H9 (cell line): ENCODE results near the gene BTRC. TPM values are rescaled to one million over a fixed set of nuclear protein-coding genes. Genes with fewer than 3 reads are reported as not detected.

Experiments used
- DNase-seq: peaks from one replicate; pipeline ENCODE4 v3.0.0-alpha.2; 2017
- H2AFZ ChIP-seq: one replicate; pipeline ENCODE4 v1.6.1; 2013; ENCODE audit warnings: mild to moderate bottlenecking, low read length, control low read depth, moderate library complexity
- H2AK5ac ChIP-seq: 2 replicates; pipeline ENCODE4 v1.6.1; 2013; ENCODE audit warnings: low read length, control low read depth, mixed read lengths; ENCODE audit not compliant: insufficient read length
- H2BK120ac ChIP-seq: one replicate; pipeline ENCODE4 v1.6.1; 2013; ENCODE audit warnings: low read depth, mild to moderate bottlenecking, low read length, control low read depth, inconsistent platforms; ENCODE audit not compliant: poor library complexity, severe bottlenecking
- H2BK12ac ChIP-seq: 2 replicates; pipeline ENCODE4 v1.6.1; 2013; ENCODE audit warnings: low read length, control low read depth, mixed read lengths, low read depth; ENCODE audit not compliant: insufficient read length
- H2BK15ac ChIP-seq: 2 replicates; pipeline ENCODE4 v1.6.1; 2013; ENCODE audit warnings: low read depth, low read length, control low read depth
- H2BK20ac ChIP-seq: one replicate; pipeline ENCODE4 v1.6.1; 2013; ENCODE audit warnings: low read depth, mild to moderate bottlenecking, low read length, control low read depth, inconsistent platforms; ENCODE audit not compliant: poor library complexity, severe bottlenecking
- H2BK5ac ChIP-seq: 2 replicates; pipeline ENCODE4 v1.6.1; 2013; ENCODE audit warnings: low read length, control low read depth, mixed read lengths; ENCODE audit not compliant: insufficient read length
- H3K14ac ChIP-seq: 2 replicates; pipeline ENCODE4 v1.6.1; 2013; ENCODE audit warnings: low read length, control low read depth; ENCODE audit not compliant: insufficient read depth
- H3K18ac ChIP-seq: 2 replicates; pipeline ENCODE4 v1.6.1; 2013; ENCODE audit warnings: low read depth, mild to moderate bottlenecking, mixed read lengths, low read length, control low read depth; ENCODE audit not compliant: insufficient read length
- H3K23ac ChIP-seq: 2 replicates; pipeline ENCODE4 v1.6.1; 2013; ENCODE audit warnings: low read length, control low read depth, mixed read lengths, low read depth; ENCODE audit not compliant: insufficient read length
- H3K23me2 ChIP-seq: 2 replicates; pipeline ENCODE4 v1.6.1; 2013; ENCODE audit warnings: low read depth, mild to moderate bottlenecking, mixed read lengths, low read length, control low read depth; ENCODE audit not compliant: insufficient read length, poor library complexity, severe bottlenecking
- H3K27ac ChIP-seq: 2 replicates; pipeline ENCODE4 v1.5.1; 2013; ENCODE audit warnings: low read length, control low read depth, mixed read lengths, low read depth; ENCODE audit not compliant: insufficient read length
- H3K27me3 ChIP-seq: 2 replicates; pipeline ENCODE4 v1.6.1; 2013; ENCODE audit warnings: low read length, control low read depth, inconsistent platforms; ENCODE audit not compliant: insufficient read depth
- H3K4ac ChIP-seq: 2 replicates; pipeline ENCODE4 v1.6.1; 2013; ENCODE audit warnings: low read depth, mild to moderate bottlenecking, control low read depth, inconsistent platforms, low read length, moderate library complexity
- H3K4me1 ChIP-seq: 2 replicates; pipeline ENCODE4 v1.6.1; 2013; ENCODE audit warnings: low read length, control low read depth, inconsistent platforms; ENCODE audit not compliant: insufficient read depth
- H3K4me2 ChIP-seq: 2 replicates; pipeline ENCODE4 v1.6.1; 2013; ENCODE audit warnings: low read length, control low read depth, mixed read lengths; ENCODE audit not compliant: insufficient read length, insufficient read depth
- H3K56ac ChIP-seq: 2 replicates; pipeline ENCODE4 v1.6.1; 2013; ENCODE audit warnings: low read depth, mild to moderate bottlenecking, mixed read lengths, low read length, control low read depth; ENCODE audit not compliant: insufficient read length
- H3K79me1 ChIP-seq: 2 replicates; pipeline ENCODE4 v1.6.1; 2013; ENCODE audit warnings: low read depth, mild to moderate bottlenecking, moderate library complexity, low read length, control low read depth, inconsistent platforms; ENCODE audit not compliant: insufficient read depth, poor library complexity, severe bottlenecking
- H3K79me2 ChIP-seq: 2 replicates; pipeline ENCODE4 v1.6.1; 2013; ENCODE audit warnings: low read length, control low read depth, inconsistent platforms; ENCODE audit not compliant: insufficient read depth
- H3K9ac ChIP-seq: 2 replicates; pipeline ENCODE4 v1.6.1; 2013; ENCODE audit warnings: low read length, control low read depth, mixed read lengths; ENCODE audit not compliant: insufficient read length; ENCODE audit errors: extremely low read depth
- H3K9me3 ChIP-seq: one replicate; pipeline ENCODE4 v1.6.1; 2013; ENCODE audit warnings: low read depth, low read length, inconsistent platforms; ENCODE audit not compliant: control insufficient read depth
- H3T11ph ChIP-seq: one replicate; pipeline ENCODE4 v1.6.1; 2013; ENCODE audit warnings: mild to moderate bottlenecking, low read length, control low read depth, inconsistent platforms
- H4K20me1 ChIP-seq: one replicate; pipeline ENCODE4 v1.6.1; 2013; ENCODE audit not compliant: control insufficient read depth, insufficient read length, insufficient read depth
- H4K5ac ChIP-seq: 2 replicates; pipeline ENCODE4 v1.6.1; 2013; ENCODE audit warnings: low read depth, mild to moderate bottlenecking, mixed read lengths, low read length, control low read depth; ENCODE audit not compliant: insufficient read length
- H4K8ac ChIP-seq: replicated peaks from 2 replicates; pipeline ENCODE4 v1.6.1; 2013; ENCODE audit warnings: low read length, control low read depth, mixed read lengths, low read depth; ENCODE audit not compliant: insufficient read length
- H4K91ac ChIP-seq: 2 replicates; pipeline ENCODE4 v1.6.1; 2013; ENCODE audit warnings: low read depth, mild to moderate bottlenecking, moderate library complexity, mixed read lengths, low read length, control low read depth; ENCODE audit not compliant: insufficient read length
- H3K27ac Mint-ChIP-seq, 3 experiments: 2 replicates in 2 of 3; 3 replicates in 1 of 3; pipeline ENCODE4 v1.8.0; 2020 to 2021; ENCODE audit warnings: mixed read lengths in 3 of 3, mild to moderate bottlenecking in 1 of 3, moderate library complexity in 1 of 3
- H3K27me3 Mint-ChIP-seq: 2 replicates; pipeline ENCODE4 v1.8.0; 2021; ENCODE audit warnings: low read depth, mild to moderate bottlenecking, moderate library complexity, mixed read lengths
- H3K36me3 Mint-ChIP-seq, 3 experiments: 2 replicates in 2 of 3; 3 replicates in 1 of 3; pipeline ENCODE4 v1.8.0; 2020 to 2021; ENCODE audit warnings: low read depth in 3 of 3, mixed read lengths in 3 of 3; ENCODE audit not compliant: insufficient read depth in 1 of 3
- H3K4me1 Mint-ChIP-seq, 2 experiments: 2 replicates each; pipeline ENCODE4 v1.8.0; 2020; ENCODE audit warnings: mixed read lengths in 2 of 2
- H3K4me3 Mint-ChIP-seq, 2 experiments: 2 replicates in 1 of 2; 3 replicates in 1 of 2; pipeline ENCODE4 v1.8.0; 2020 to 2021; ENCODE audit warnings: mild to moderate bottlenecking in 2 of 2, mixed read lengths in 2 of 2, moderate library complexity in 1 of 2
- H3K9me3 Mint-ChIP-seq, 2 experiments: 2 replicates in 1 of 2; 3 replicates in 1 of 2; pipeline ENCODE4 v1.8.0; 2020; ENCODE audit warnings: mild to moderate bottlenecking in 2 of 2, mixed read lengths in 2 of 2, moderate library complexity in 1 of 2
- CTCF ChIP-seq: fragments of 200-600 bp; sonication (generic); conservative IDR thresholded peaks from 3 replicates; pipeline ENCODE4 v1.8.0; 2021; ENCODE audit warnings: antibody characterized with exemption, mild to moderate bottlenecking
- WGBS: extraction: QIAGEN DNeasy Blood & Tissue Kit; methylation state at CpG from one replicate; pipeline ENCODE4 v1.1.7; 2013; ENCODE audit warnings: missing lambda C conversion rate, low lambda C conversion rate, mixed read lengths; ENCODE audit not compliant: insufficient read length; ENCODE audit errors: extremely low coverage; 5-methylcytosine and 5-hydroxymethylcytosine counted together
- total RNA-seq: library from RNA; stranded (reverse); gene quantifications from 2 replicates; pipeline ENCODE4 v1.2.1, GENCODE V29; 2021

The BTRC gene
- total RNA-seq, 1 experiment from 2014 or later = 24.2 TPM

DNA sequence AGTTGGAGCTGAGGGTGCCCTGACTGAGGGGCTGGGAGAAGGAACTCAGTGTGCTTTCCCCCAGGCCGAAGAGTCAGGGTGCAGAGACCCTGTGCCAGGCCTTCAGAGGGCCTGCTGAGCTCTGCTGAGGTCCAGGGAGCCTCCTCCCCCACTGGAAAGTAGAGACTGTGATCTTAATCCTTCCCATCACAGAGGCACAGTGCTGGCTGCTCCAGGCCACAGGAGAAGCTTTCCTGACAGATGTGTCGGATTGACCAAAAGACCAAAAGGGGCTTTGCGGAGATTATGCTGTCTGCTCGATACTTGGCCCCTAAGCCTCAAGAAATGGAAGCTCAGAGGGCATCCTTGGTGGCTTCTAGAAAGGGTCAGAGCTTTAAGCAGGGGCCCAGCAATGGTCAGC lies 32.9 kb upstream of the BTRC start:
- Histone ChIP-seq H2BK120ac (no peak overlapping the region), H4K20me1 (no peaks in the 10 kb centered on the region), H2BK5ac (no peak overlapping the region), H3K79me2 (no peaks in the 10 kb centered on the region), H3K23me2 (no peaks in the 10 kb centered on the region), H2AK5ac (no peak overlapping the region), H3K18ac (no peak overlapping the region), H2BK20ac (no peak overlapping the region), H3K4me2 (no peak overlapping the region), H3K4me1 (no peaks in the 10 kb centered on the region), H3K4ac (no peak overlapping the region), H3T11ph (no peak overlapping the region), H3K23ac (no peak overlapping the region), H3K9me3 (no peaks in the 10 kb centered on the region), H3K27me3 (no peaks in the 10 kb centered on the region), H2AFZ (no peak overlapping the region), H4K8ac (no peak overlapping the region), H2BK12ac (no peak overlapping the region), H3K14ac (0 out of 2 replicates have a peak overlapping the region, but pooled peaks have one; percentile 36), H3K79me1 (no peaks in the 10 kb centered on the region), H2BK15ac (no peak overlapping the region), H4K5ac (no peak overlapping the region), H3K56ac (no peak overlapping the region), H3K27ac (no peak overlapping the region), H3K9ac (no peak overlapping the region), H4K91ac (no peak overlapping the region)
- peak overlapping the region in 1 of 3 experiments; percentile 14; a peak in 1 of 7 replicates for H3K27ac Mint-ChIP-seq
- no CpG with 5 or more reads among the region's 4 CpGs for WGBS
- TF ChIP-seq CTCF = no peak
- peaks cover 17 to 35% of the 10 kb centered on the region in 2 experiments for H3K4me1 Mint-ChIP-seq
- peaks cover 28% of the 10 kb centered on the region for H3K27me3 Mint-ChIP-seq
- H3K4me3 Mint-ChIP-seq = no peak overlapping the region
- H3K9me3 Mint-ChIP-seq = peaks cover 0 to 1% of the 10 kb centered on the region in 2 experiments; a peak in 1 of 5 replicates
- no peaks in the 10 kb centered on the region for H3K36me3 Mint-ChIP-seq
- DNase-seq = no peak
